Measurements from ENCODE around the gene ADD1. TPM values are rescaled to one million over a fixed set of nuclear protein-coding genes. Genes with fewer than 3 reads are reported as not detected.
A peak's percentile ranks its signal among the peaks of the same experiment; 100 is the strongest.

The ADD1 gene
- total and polyA plus RNA-seq, 2 experiments from 2014 or later = 175 to 219 TPM

GRCh38 chr4:2834001-2834921, 9.4 kb upstream of the ADD1 start:
- 88 to 93% methylated on average over 13 of the region's 13 CpGs for WGBS, 2 experiments (ENCODE audit: low coverage in 1 of 2, low lambda C conversion rate in 2 of 2, missing lambda C conversion rate in 2 of 2)
- Histone ChIP-seq H3K4me2 (ENCODE audit: unreplicated experiment) (no peak overlapping the region), H3K36me3 (ENCODE audit: low read depth) (no peaks in the 10 kb centered on the region; the same call in 1 of the 2 replicates), H3K27me3 (replicated peaks; ENCODE audit: insufficient read depth) (no peaks in the 10 kb centered on the region), H2AFZ (no peak overlapping the region), H3K9me3 (ENCODE audit: low read depth) (no peaks in the 10 kb centered on the region), H3K9me2 (ENCODE audit: insufficient read depth) (no peaks in the 10 kb centered on the region), H3K4me1 (ENCODE audit: insufficient read depth) (peaks cover 9% of the 10 kb centered on the region), H3F3A (ENCODE audit: insufficient read depth) (0 out of 2 replicates have a peak, but pooled peaks cover 4% of the 10 kb centered on the region), H3K27ac (no peak overlapping the region), H3K79me2 (ENCODE audit: insufficient read depth) (no peaks in the 10 kb centered on the region), H3K4me3 (no peak overlapping the region), H4K20me1 (ENCODE audit: insufficient read depth) (no peaks in the 10 kb centered on the region), H3K9ac (no peak overlapping the region)
- no peak for TF ChIP-seq EZH2 (IDR thresholded peaks at IDR 0.05; ENCODE audit: insufficient read depth, poor library complexity, severe bottlenecking)
- in situ Hi-C loops (cut with MboI) = no loop called here
- no peak for DNase-seq

- Histone ChIP-seq H3K27ac (no peak overlapping the region), H2AFZ (no peak overlapping the region), H3K4me1 (ENCODE audit: insufficient read depth) (peaks cover 9% of the 10 kb centered on the region), H3K79me2 (ENCODE audit: insufficient read depth) (no peaks in the 10 kb centered on the region), H3K36me3 (ENCODE audit: low read depth) (no peaks in the 10 kb centered on the region; the same call in 1 of the 2 replicates), H4K20me1 (ENCODE audit: insufficient read depth) (no peaks in the 10 kb centered on the region), H3K9ac (no peak overlapping the region), H3K27me3 (replicated peaks; ENCODE audit: insufficient read depth) (no peaks in the 10 kb centered on the region), H3K4me3 (no peak overlapping the region), H3K9me2 (ENCODE audit: insufficient read depth) (no peaks in the 10 kb centered on the region), H3K4me2 (ENCODE audit: unreplicated experiment) (no peak overlapping the region), H3K9me3 (ENCODE audit: low read depth) (no peaks in the 10 kb centered on the region), H3F3A (ENCODE audit: insufficient read depth) (peaks cover 12% of the 10 kb centered on the region; the same call in 1 of the 2 replicates)
- WGBS, 2 experiments (ENCODE audit: low coverage in 1 of 2, low lambda C conversion rate in 2 of 2, missing lambda C conversion rate in 2 of 2) = 96 to 100% methylated on average over 8 of the region's 8 CpGs
- no peak for TF ChIP-seq EZH2 (IDR thresholded peaks at IDR 0.05; ENCODE audit: insufficient read depth, poor library complexity, severe bottlenecking)
- no peak for TF ChIP-seq EZH2phosphoT487 (IDR thresholded peaks at IDR 0.05; ENCODE audit: insufficient read depth, low read depth)
- in situ Hi-C loops (cut with MboI) = no loop called here
- DNase-seq = no peak
Measured at GRCh38 chr4:2835978-2836377, 7.7 kb upstream of the ADD1 start.

GRCh38 chr4:2836391-2836859, 7.2 kb upstream of the ADD1 start:
- TF ChIP-seq EZH2phosphoT487 (IDR thresholded peaks at IDR 0.05; ENCODE audit: insufficient read depth, low read depth) (no peak), EZH2 (IDR thresholded peaks at IDR 0.05; ENCODE audit: insufficient read depth, poor library complexity, severe bottlenecking) (no peak)
- 83 to 84% methylated on average over 5 of the region's 5 CpGs for WGBS, 2 experiments (ENCODE audit: low coverage in 1 of 2, low lambda C conversion rate in 2 of 2, missing lambda C conversion rate in 2 of 2)

GRCh38 chr4:2837110-2837903, 6.3 kb upstream of the ADD1 start:
- peak overlapping the region; percentile 68 for H2AFZ ChIP-seq
- WGBS, 2 experiments (ENCODE audit: low coverage in 1 of 2, low lambda C conversion rate in 2 of 2, missing lambda C conversion rate in 2 of 2) = 58 to 62% methylated on average over 17 to 18 of the region's 20 CpGs
- 0 out of 2 replicates have a peak, but pooled peaks cover 5% of the 10 kb centered on the region for H3K79me2 ChIP-seq (ENCODE audit: insufficient read depth)
- in situ Hi-C loops (cut with MboI) = no loop called here
- H3K4me1 ChIP-seq (ENCODE audit: insufficient read depth) = peaks cover 9% of the 10 kb centered on the region
- peak overlapping the region; percentile 38 for H3K27ac ChIP-seq
- no peaks in the 10 kb centered on the region for H4K20me1 ChIP-seq (ENCODE audit: insufficient read depth)
- H3K36me3 ChIP-seq (ENCODE audit: low read depth) = no peaks in the 10 kb centered on the region; the same call in 1 of the 2 replicates
- peak overlapping the region; percentile 38; the same call in 1 of the 2 replicates for H3K9ac ChIP-seq
- H3K4me2 ChIP-seq (ENCODE audit: unreplicated experiment) = peak overlapping the region; percentile 15
- TF ChIP-seq EZH2 (IDR thresholded peaks at IDR 0.05; ENCODE audit: insufficient read depth, poor library complexity, severe bottlenecking) (no peak), EZH2phosphoT487 (IDR thresholded peaks at IDR 0.05; ENCODE audit: insufficient read depth, low read depth) (no peak)
- no peaks in the 10 kb centered on the region for H3K9me2 ChIP-seq (ENCODE audit: insufficient read depth)
- no peaks in the 10 kb centered on the region for H3K9me3 ChIP-seq (ENCODE audit: low read depth)
- no peaks in the 10 kb centered on the region for H3K27me3 ChIP-seq (replicated peaks; ENCODE audit: insufficient read depth)
- no peak for DNase-seq
- H3K4me3 ChIP-seq = no peak overlapping the region
- peaks cover 17% of the 10 kb centered on the region; the same call in 1 of the 2 replicates for H3F3A ChIP-seq (ENCODE audit: insufficient read depth)

More at GRCh38 chr4:2836391-2836859, 7.2 kb upstream of the ADD1 start:
- in situ Hi-C loops (cut with MboI) = no loop called here
- Histone ChIP-seq H3F3A (ENCODE audit: insufficient read depth) (peaks cover 17% of the 10 kb centered on the region; the same call in 1 of the 2 replicates), H3K4me3 (no peak overlapping the region), H3K27me3 (replicated peaks; ENCODE audit: insufficient read depth) (no peaks in the 10 kb centered on the region), H3K9me2 (ENCODE audit: insufficient read depth) (no peaks in the 10 kb centered on the region), H3K27ac (no peak overlapping the region), H3K79me2 (ENCODE audit: insufficient read depth) (no peaks in the 10 kb centered on the region), H4K20me1 (ENCODE audit: insufficient read depth) (no peaks in the 10 kb centered on the region), H3K4me2 (ENCODE audit: unreplicated experiment) (no peak overlapping the region), H3K4me1 (ENCODE audit: insufficient read depth) (peaks cover 9% of the 10 kb centered on the region), H2AFZ (no peak overlapping the region), H3K9me3 (ENCODE audit: low read depth) (no peaks in the 10 kb centered on the region), H3K36me3 (ENCODE audit: low read depth) (no peaks in the 10 kb centered on the region; the same call in 1 of the 2 replicates), H3K9ac (no peak overlapping the region)
- no peak for DNase-seq

Measured in GM23248 (cell line).